ENCODE results near the gene PSMD2. TPM values are rescaled to one million over a fixed set of nuclear protein-coding genes. Genes with fewer than 3 reads are reported as not detected.

The PSMD2 gene
- total RNA-seq, 1 donor from 2014 or later, result 269 TPM

DNA sequence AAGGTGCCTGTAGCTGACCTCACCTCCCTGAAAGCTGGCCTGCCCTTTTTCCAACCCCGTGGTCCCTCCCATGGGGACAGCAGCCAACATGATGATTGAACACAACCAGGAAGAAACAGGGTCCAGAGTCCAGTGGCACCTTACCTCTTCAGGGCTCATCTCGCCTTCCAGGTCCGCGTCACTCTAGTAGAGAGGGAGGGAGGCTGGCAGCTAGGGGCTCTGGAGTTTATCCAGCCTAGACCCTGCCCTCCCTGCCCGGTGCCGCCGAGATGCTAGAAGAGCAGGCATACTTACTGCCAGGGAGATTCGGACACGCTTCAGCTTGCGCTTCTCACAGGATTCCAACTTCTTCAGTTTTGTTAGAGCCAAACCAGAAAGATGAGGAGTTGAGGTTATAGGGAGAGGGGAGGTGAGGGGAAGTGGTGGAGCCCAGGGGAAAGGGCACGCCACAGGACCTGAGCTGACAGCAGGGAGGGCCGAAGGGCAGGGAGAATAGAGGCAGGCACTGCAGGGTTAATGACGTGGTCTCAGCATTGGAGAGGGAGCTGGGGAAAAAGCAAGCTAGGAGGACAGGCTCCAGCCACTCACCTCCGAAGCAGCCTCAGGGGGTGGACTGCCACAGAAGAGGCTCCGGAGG is 53.2 kb downstream of the PSMD2 start:
- TF ChIP-seq, protein P1, sequence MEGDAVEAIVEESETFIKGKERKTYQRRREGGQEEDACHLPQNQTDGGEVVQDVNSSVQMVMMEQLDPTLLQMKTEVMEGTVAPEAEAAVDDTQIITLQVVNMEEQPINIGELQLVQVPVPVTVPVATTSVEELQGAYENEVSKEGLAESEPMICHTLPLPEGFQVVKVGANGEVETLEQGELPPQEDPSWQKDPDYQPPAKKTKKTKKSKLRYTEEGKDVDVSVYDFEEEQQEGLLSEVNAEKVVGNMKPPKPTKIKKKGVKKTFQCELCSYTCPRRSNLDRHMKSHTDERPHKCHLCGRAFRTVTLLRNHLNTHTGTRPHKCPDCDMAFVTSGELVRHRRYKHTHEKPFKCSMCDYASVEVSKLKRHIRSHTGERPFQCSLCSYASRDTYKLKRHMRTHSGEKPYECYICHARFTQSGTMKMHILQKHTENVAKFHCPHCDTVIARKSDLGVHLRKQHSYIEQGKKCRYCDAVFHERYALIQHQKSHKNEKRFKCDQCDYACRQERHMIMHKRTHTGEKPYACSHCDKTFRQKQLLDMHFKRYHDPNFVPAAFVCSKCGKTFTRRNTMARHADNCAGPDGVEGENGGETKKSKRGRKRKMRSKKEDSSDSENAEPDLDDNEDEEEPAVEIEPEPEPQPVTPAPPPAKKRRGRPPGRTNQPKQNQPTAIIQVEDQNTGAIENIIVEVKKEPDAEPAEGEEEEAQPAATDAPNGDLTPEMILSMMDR (IDR thresholded peaks at IDR 0.05; ENCODE audit: unreplicated experiment), result no peak
- peaks cover 26% of the 10 kb centered on the region for H3K27me3 Mint-ChIP-seq

GRCh38 chr3:184352897-184353545 is 54.0 kb downstream of the PSMD2 start:
- no peak overlapping the region for H3K27ac Mint-ChIP-seq
- H3K4me3 Mint-ChIP-seq (ENCODE audit: low read depth), result no peak overlapping the region
- peaks cover 19% of the 10 kb centered on the region for H3K36me3 Mint-ChIP-seq (ENCODE audit: insufficient read depth)
- peaks cover 20% of the 10 kb centered on the region for H3K27me3 Mint-ChIP-seq
- TF ChIP-seq, protein P1 (IDR thresholded peaks at IDR 0.05; ENCODE audit: unreplicated experiment), result no peak
- peaks cover 20% of the 10 kb centered on the region for H3K4me1 Mint-ChIP-seq (ENCODE audit: low read depth)
- no peak for DNase-seq (ENCODE audit: low spot score, unreplicated experiment)
- H3K9me3 Mint-ChIP-seq (ENCODE audit: low read depth), result no peaks in the 10 kb centered on the region

More for the DNA sequence above, 53.2 kb downstream of the PSMD2 start:
- Mint-ChIP-seq H3K4me1 (ENCODE audit: low read depth) (peaks cover 22% of the 10 kb centered on the region), H3K9me3 (ENCODE audit: low read depth) (no peaks in the 10 kb centered on the region), H3K36me3 (ENCODE audit: insufficient read depth) (peaks cover 18% of the 10 kb centered on the region), H3K4me3 (ENCODE audit: low read depth) (no peak overlapping the region), H3K27ac (no peak overlapping the region)
- no peak for DNase-seq (ENCODE audit: low spot score, unreplicated experiment)

DNA sequence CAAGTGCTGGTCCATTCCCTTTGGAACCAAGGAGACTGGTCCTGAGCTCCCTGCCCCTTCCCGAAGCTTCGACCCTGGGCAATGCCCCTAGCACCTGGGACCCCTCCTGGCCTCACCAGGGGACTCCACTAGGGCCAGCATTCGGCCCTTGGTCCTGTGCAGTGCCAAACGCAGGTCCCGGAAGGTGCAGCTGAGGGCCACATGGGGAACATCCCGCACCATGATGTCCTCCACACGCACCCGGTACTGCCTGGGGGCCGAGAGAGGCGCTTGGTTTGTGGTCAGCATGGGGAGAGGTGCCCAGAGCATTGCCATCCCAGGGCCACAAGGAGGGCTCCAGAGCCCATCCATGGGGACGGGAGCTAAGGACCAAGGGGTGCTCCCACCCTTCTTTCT is 54.5 kb downstream of the PSMD2 start:
- Mint-ChIP-seq H3K27me3 (peaks cover 19% of the 10 kb centered on the region), H3K27ac (no peak overlapping the region), H3K4me3 (ENCODE audit: low read depth) (no peak overlapping the region), H3K36me3 (ENCODE audit: insufficient read depth) (peaks cover 21% of the 10 kb centered on the region), H3K4me1 (ENCODE audit: low read depth) (peaks cover 20% of the 10 kb centered on the region), H3K9me3 (ENCODE audit: low read depth) (no peaks in the 10 kb centered on the region)
- DNase-seq (ENCODE audit: low spot score, unreplicated experiment), result no peak
- TF ChIP-seq, protein P1 (IDR thresholded peaks at IDR 0.05; ENCODE audit: unreplicated experiment), result no peak

- H3K27ac Mint-ChIP-seq, result no peak overlapping the region
- DNase-seq (ENCODE audit: low spot score, unreplicated experiment), result peak; percentile 55
- TF ChIP-seq, protein P1 (IDR thresholded peaks at IDR 0.05; ENCODE audit: unreplicated experiment), result peak; percentile 60
- H3K4me1 Mint-ChIP-seq (ENCODE audit: low read depth), result peaks cover 20% of the 10 kb centered on the region
- H3K9me3 Mint-ChIP-seq (ENCODE audit: low read depth), result no peaks in the 10 kb centered on the region
- peaks cover 21% of the 10 kb centered on the region for H3K36me3 Mint-ChIP-seq (ENCODE audit: insufficient read depth)
- no peak overlapping the region for H3K4me3 Mint-ChIP-seq (ENCODE audit: low read depth)
- H3K27me3 Mint-ChIP-seq, result peaks cover 15% of the 10 kb centered on the region
These were observed 55.2 kb downstream of the PSMD2 start for GRCh38 chr3:184354121-184354728.

GRCh38 chr3:184354754-184355153 is 55.7 kb downstream of the PSMD2 start:
- no peak overlapping the region for H3K27ac Mint-ChIP-seq
- peaks cover 16% of the 10 kb centered on the region for H3K27me3 Mint-ChIP-seq
- TF ChIP-seq, protein P1 (IDR thresholded peaks at IDR 0.05; ENCODE audit: unreplicated experiment), result no peak
- peaks cover 21% of the 10 kb centered on the region for H3K36me3 Mint-ChIP-seq (ENCODE audit: insufficient read depth)
- no peak for DNase-seq (ENCODE audit: low spot score, unreplicated experiment)
- no peaks in the 10 kb centered on the region for H3K9me3 Mint-ChIP-seq (ENCODE audit: low read depth)
- H3K4me3 Mint-ChIP-seq (ENCODE audit: low read depth), result no peak overlapping the region
- H3K4me1 Mint-ChIP-seq (ENCODE audit: low read depth), result peaks cover 17% of the 10 kb centered on the region
